ENCODE results near the gene RNU6-9. TPM values are rescaled to one million over a fixed set of nuclear protein-coding genes. Genes with fewer than 3 reads are reported as not detected.
A peak's percentile ranks its signal among the peaks of the same experiment; 100 is the strongest.

RNU6-9 gene
- total and polyA plus RNA-seq, 2 of the 13 experiments (the other 11 are each of a cell fraction or from before 2014, with no cell fraction given), result under 0.01 TPM; not detected in 1

DNA sequence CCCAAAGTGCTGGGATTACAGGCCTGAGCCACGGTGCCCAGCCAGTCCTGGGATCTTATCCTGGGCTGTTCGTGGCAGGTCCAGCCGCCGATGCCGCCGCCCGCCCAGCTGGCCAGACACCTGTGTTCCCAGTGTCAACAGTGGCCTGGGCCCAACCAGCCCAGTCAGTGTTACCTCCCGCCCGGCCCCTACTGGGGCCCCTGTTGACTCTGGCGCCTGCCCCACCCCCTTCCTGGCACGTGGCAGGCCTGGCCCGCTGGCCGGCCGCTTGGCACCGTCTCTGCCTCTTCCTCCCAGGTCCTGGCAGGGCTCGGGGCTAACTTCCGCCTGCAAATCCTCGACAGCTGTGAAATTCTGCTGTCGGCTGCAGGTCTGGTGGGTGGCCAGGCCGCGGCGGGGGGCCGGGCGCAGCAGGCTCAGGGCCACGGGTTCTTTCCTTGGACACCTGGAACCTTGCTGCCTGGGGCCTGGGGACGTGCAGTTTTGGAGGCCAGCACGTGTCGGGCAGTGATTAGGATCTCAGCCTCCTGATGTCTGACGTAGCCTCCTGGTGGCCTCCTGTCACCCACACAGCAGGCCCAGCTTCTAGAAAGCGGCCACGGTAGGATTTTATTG lies 41.7 kb downstream of the RNU6-9 start (continued):
- TF ChIP-seq CBX1 (IDR thresholded peaks at IDR 0.05; ENCODE audit: low read depth), result peak; percentile 61
- TF ChIP-seq ZNF792 (CRISPR knock-in tag; IDR thresholded peaks at IDR 0.05), result peak; percentile 80; the same call in 1 of the 2 replicates
- peak; percentile 71 for TF ChIP-seq ZNF280D (CRISPR knock-in tag; IDR thresholded peaks at IDR 0.05)
- 0 out of 2 replicates have a peak, but pooled peaks have one; percentile 70 for TF ChIP-seq ZNF264 (CRISPR knock-in tag; IDR thresholded peaks at IDR 0.05)
- TF ChIP-seq, protein P1, sequence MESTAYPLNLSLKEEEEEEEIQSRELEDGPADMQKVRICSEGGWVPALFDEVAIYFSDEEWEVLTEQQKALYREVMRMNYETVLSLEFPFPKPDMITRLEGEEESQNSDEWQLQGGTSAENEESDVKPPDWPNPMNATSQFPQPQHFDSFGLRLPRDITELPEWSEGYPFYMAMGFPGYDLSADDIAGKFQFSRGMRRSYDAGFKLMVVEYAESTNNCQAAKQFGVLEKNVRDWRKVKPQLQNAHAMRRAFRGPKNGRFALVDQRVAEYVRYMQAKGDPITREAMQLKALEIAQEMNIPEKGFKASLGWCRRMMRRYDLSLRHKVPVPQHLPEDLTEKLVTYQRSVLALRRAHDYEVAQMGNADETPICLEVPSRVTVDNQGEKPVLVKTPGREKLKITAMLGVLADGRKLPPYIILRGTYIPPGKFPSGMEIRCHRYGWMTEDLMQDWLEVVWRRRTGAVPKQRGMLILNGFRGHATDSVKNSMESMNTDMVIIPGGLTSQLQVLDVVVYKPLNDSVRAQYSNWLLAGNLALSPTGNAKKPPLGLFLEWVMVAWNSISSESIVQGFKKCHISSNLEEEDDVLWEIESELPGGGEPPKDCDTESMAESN (CRISPR knock-in tag; conservative IDR thresholded peaks at IDR 0.05), result peak; percentile 90
- no peak for TF ChIP-seq ZNF550 (CRISPR knock-in tag; IDR thresholded peaks at IDR 0.05; ENCODE audit: borderline replicate concordance)
- TF ChIP-seq CSRNP2 (CRISPR knock-in tag; conservative IDR thresholded peaks at IDR 0.05; ENCODE audit: low read depth), result 0 out of 2 replicates have a peak, but pooled peaks have one; percentile 3
- peak; percentile 90 for TF ChIP-seq BCL3 (CRISPR knock-in tag; IDR thresholded peaks at IDR 0.05)
- TF ChIP-seq TBP (CRISPR knock-in tag; IDR thresholded peaks at IDR 0.05), result no peak
- TF ChIP-seq RFXAP (CRISPR knock-in tag; IDR thresholded peaks at IDR 0.05; ENCODE audit: borderline replicate concordance), result peak; percentile 84; the same call in 1 of the 2 replicates
- TF ChIP-seq CHCHD3 (CRISPR knock-in tag; IDR thresholded peaks at IDR 0.05), result no peak
- TF ChIP-seq ZNF24 (IDR thresholded peaks at IDR 0.05), result no peak
- no peak for TF ChIP-seq XBP1 (CRISPR knock-in tag; IDR thresholded peaks at IDR 0.05)
- no peak for TF ChIP-seq AGO1 (IDR thresholded peaks at IDR 0.05; ENCODE audit: low read depth, low read length, poor library complexity, severe bottlenecking)
- TF ChIP-seq THAP11 (CRISPR knock-in tag; IDR thresholded peaks at IDR 0.05), result peak; percentile 83
- TF ChIP-seq ZBTB14 (CRISPR knock-in tag; IDR thresholded peaks at IDR 0.05), result peak; percentile 40; the same call in 1 of the 2 replicates
- 0 out of 2 replicates have a peak, but pooled peaks have one; percentile 59 for TF ChIP-seq SATB2 (CRISPR knock-in tag; IDR thresholded peaks at IDR 0.05)
- TF ChIP-seq CREBL2 (CRISPR knock-in tag; IDR thresholded peaks at IDR 0.05; ENCODE audit: borderline replicate concordance), result peak; percentile 54; the same call in 1 of the 2 replicates
- TF ChIP-seq ZSCAN30 (CRISPR knock-in tag; IDR thresholded peaks at IDR 0.05), result 0 out of 2 replicates have a peak, but pooled peaks have one; percentile 58
- peak; percentile 98 for TF ChIP-seq MYC (CRISPR knock-in tag; IDR thresholded peaks at IDR 0.05; ENCODE audit: borderline replicate concordance)
- TF ChIP-seq NCOA1 (CRISPR knock-in tag; IDR thresholded peaks at IDR 0.05), result no peak

Measured in HepG2 (cell line).